ENCODE data around the gene CYB561D1. TPM values are rescaled to one million over a fixed set of nuclear protein-coding genes. Genes with fewer than 3 reads are reported as not detected.

The CYB561D1 gene
- total RNA-seq, 4 donors from 2014 or later, result 11.3 to 22.7 (median 17.8) TPM

DNA sequence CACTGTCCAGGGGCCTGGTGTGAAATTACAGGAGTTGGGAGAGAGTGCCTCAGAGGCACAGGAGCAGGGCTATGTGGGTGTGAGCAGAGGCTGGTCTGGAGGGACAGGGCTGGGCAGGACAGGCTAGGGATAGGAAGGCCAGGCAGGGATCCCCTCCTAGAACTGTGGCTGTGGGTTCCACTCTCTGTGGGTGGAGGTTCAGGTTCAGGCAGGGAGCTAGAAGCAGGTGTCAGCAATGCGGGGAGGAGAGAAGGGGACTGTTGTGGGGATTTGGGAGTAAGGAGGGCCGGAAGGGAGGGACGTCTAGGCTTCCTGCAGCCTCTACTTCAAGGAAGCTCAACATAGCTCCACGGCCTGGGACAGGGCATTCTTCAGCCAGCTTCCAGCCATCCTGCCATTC lies 37.5 kb downstream of the CYB561D1 start:
- 88 to 94% methylated on average over 4 of the region's 4 CpGs for WGBS, 2 donors
- TF ChIP-seq POLR2A (IDR thresholded peaks at IDR 0.05), result no peak
- intact Hi-C loops (cut with DNase I; ENCODE audit: low total_unique reads), result no loop called here
- DNase-seq (ENCODE audit: low spot score in 2 of 2), result no peak
- H3K4me3 ChIP-seq (ENCODE audit: low read depth, poor library complexity, severe bottlenecking), result no peak overlapping the region

- intact Hi-C loops (cut with DNase I; ENCODE audit: low total_unique reads), result loop anchor here (2.0 kb wide), 1 partner anchor 39 kb away; no protein-coding TSS in a partner anchor
- TF ChIP-seq, protein P1, sequence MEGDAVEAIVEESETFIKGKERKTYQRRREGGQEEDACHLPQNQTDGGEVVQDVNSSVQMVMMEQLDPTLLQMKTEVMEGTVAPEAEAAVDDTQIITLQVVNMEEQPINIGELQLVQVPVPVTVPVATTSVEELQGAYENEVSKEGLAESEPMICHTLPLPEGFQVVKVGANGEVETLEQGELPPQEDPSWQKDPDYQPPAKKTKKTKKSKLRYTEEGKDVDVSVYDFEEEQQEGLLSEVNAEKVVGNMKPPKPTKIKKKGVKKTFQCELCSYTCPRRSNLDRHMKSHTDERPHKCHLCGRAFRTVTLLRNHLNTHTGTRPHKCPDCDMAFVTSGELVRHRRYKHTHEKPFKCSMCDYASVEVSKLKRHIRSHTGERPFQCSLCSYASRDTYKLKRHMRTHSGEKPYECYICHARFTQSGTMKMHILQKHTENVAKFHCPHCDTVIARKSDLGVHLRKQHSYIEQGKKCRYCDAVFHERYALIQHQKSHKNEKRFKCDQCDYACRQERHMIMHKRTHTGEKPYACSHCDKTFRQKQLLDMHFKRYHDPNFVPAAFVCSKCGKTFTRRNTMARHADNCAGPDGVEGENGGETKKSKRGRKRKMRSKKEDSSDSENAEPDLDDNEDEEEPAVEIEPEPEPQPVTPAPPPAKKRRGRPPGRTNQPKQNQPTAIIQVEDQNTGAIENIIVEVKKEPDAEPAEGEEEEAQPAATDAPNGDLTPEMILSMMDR (IDR thresholded peaks at IDR 0.05), result no peak
- no peak for TF ChIP-seq POLR2A (IDR thresholded peaks at IDR 0.05)
- DNase-seq (ENCODE audit: low spot score in 2 of 2), result no peak
- WGBS, 2 donors, result 47 to 62% methylated on average over 16 of the region's 16 CpGs
- no peak overlapping the region for H3K4me3 ChIP-seq (ENCODE audit: low read depth, poor library complexity, severe bottlenecking)
Measured at GRCh38 chr1:109531826-109532364, 38.0 kb downstream of the CYB561D1 start.

DNA sequence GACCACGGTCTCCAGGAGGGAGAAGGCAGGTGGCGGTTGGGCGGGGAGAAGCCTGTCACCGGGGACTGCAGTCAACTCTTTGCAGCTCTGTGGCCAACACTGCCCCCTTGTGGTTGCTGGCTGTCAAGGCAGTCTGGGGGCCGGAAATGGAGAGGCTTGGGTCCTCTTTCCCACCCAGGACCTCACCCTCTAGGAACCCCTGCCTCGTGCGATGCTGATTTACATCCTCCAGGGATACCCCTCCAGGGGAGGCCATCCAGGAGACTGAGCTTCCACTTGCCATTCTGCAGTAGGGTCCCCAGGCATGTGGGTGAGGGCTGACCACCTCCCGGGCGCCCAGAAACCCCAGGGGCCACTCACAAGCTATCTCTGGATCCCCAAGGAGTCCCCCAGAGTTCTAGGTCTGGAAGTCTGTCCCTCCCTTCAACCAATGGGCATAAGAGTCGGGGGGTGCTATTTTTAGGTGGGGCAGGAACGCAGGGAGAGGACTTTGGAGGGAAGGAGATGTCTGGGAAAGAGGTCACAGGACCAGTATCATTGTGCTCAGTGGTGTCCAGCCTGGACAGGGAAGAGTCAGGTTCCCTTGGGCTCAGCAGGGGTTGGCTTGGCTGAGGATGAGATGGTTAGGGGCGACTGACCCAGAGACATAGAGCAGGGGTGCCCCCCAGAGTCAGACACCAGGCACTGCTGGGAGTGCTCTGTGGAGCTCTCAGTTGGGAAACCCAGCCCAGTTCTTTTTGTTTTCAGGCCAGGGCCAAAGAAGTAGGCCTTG lies 38.7 kb downstream of the CYB561D1 start:
- TF ChIP-seq, protein P1 (IDR thresholded peaks at IDR 0.05), result peak in 1 of 3 donors; percentile 94
- TF ChIP-seq POLR2A (IDR thresholded peaks at IDR 0.05), result no peak
- intact Hi-C loops (cut with DNase I; ENCODE audit: low total_unique reads), result loop anchor here (2.0 kb wide), 1 partner anchor 40 kb away; no protein-coding TSS in a partner anchor
- 13 to 15% methylated on average over 7 to 12 of the region's 12 CpGs for WGBS, 2 donors
- no peak overlapping the region for H3K4me3 ChIP-seq (ENCODE audit: low read depth, poor library complexity, severe bottlenecking)
- peak; percentile 78 to 97 for DNase-seq (ENCODE audit: low spot score in 2 of 2)

GRCh38 chr1:109534307-109534858 lies 40.5 kb downstream of the CYB561D1 start:
- intact Hi-C loops (cut with DNase I; ENCODE audit: low total_unique reads), result no loop called here
- H3K4me3 ChIP-seq (ENCODE audit: low read depth, poor library complexity, severe bottlenecking), result no peak overlapping the region
- no peak for TF ChIP-seq POLR2A (IDR thresholded peaks at IDR 0.05)
- TF ChIP-seq, protein P1 (IDR thresholded peaks at IDR 0.05), result no peak
- 89 to 97% methylated on average over 1 of the region's 1 CpG for WGBS, 2 donors
- DNase-seq (ENCODE audit: low spot score in 2 of 2), result no peak

GRCh38 chr1:109535481-109535880 lies 41.6 kb downstream of the CYB561D1 start:
- TF ChIP-seq POLR2A (IDR thresholded peaks at IDR 0.05), result no peak
- TF ChIP-seq, protein P1 (IDR thresholded peaks at IDR 0.05), result no peak
- DNase-seq (ENCODE audit: low spot score in 2 of 2), result no peak
- 60 to 66% methylated on average over 4 of the region's 4 CpGs for WGBS, 2 donors
- H3K4me3 ChIP-seq (ENCODE audit: low read depth, poor library complexity, severe bottlenecking), result no peak overlapping the region
- intact Hi-C loops (cut with DNase I; ENCODE audit: low total_unique reads), result no loop called here

GRCh38 chr1:109535971-109536491 lies 42.1 kb downstream of the CYB561D1 start:
- TF ChIP-seq POLR2A (IDR thresholded peaks at IDR 0.05), result no peak
- TF ChIP-seq, protein P1 (IDR thresholded peaks at IDR 0.05), result no peak
- WGBS, 2 donors, result 60 to 65% methylated on average over 4 of the region's 5 CpGs
- no peak overlapping the region for H3K4me3 ChIP-seq (ENCODE audit: low read depth, poor library complexity, severe bottlenecking)
- no peak for DNase-seq (ENCODE audit: low spot score in 2 of 2)
- intact Hi-C loops (cut with DNase I; ENCODE audit: low total_unique reads), result no loop called here

Measured in lower leg skin (tissue), 4 donors.